Right renal pelvis (tissue), 4 donors: ENCODE measurements around the gene DHRS2. TPM values are rescaled to one million over a fixed set of nuclear protein-coding genes. Genes with fewer than 3 reads are reported as not detected.
"Not testable (repeated sequence)": the region's sequence is repeated elsewhere in the genome, so short reads cannot be mapped to it uniquely, and the experiment has no call there.

Experiments
- DNase-seq, 4 donors: peaks; one replicate each; pipeline ENCODE4 v3.0.0-alpha.2; 2013; ENCODE audit warnings: low read depth in 4 of 4, low spot score in 3 of 4, missing footprints in 1 of 4
- polyA plus RNA-seq, 4 donors: library from polyadenylated mRNA; unstranded; fragments of 120-200 nt; gene quantifications; one replicate each; pipeline ENCODE4 v1.2.1, GENCODE V29; 2013; ENCODE audit not compliant: insufficient read length in 4 of 4

DHRS2 gene
- polyA plus RNA-seq, 4 donors: 17.4 to 102 (median 56.9) TPM

DNA sequence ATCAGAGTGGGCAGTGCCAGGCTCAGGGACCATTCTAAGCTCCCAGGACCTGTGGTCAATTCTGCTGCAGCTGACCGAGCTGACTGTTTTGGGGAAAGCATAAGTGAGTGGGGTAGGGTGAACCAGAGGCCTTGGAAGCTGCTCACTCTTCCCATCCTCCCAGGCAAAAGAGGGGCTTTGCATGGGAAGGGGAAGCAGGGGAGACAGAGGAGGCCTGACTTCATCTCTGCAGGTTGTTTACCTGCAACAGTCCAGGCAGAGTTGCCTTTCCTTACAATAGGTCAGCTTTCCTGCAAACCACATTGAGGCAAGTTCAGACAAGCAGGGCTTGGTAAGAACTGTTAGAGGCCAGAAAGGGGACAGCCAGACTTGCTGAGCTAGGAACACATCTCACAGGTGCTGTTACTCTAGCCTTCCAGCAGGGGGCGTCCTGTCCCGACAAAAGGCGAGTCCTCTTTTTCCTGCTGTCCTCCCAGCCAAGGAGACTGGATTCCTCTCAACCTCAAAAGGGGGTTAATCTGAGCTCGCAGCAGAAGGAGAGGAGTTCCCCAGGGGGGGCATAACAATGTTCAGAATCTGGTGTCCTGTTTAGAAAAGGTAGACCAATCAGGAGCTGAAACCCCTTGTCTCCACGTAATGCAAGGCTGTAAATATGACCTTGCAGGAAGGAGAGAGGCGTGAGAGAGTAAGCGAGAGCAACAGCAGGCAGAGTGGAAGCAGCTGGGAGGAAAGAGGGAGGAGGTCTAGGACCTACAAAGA is 4.3 kb upstream of the DHRS2 start:
- peak; percentile 81 to 89 (median 88) for DNase-seq

GRCh38 chr14:23632461-23633159 is 3.6 kb upstream of the DHRS2 start:
- no peak for DNase-seq

DNA sequence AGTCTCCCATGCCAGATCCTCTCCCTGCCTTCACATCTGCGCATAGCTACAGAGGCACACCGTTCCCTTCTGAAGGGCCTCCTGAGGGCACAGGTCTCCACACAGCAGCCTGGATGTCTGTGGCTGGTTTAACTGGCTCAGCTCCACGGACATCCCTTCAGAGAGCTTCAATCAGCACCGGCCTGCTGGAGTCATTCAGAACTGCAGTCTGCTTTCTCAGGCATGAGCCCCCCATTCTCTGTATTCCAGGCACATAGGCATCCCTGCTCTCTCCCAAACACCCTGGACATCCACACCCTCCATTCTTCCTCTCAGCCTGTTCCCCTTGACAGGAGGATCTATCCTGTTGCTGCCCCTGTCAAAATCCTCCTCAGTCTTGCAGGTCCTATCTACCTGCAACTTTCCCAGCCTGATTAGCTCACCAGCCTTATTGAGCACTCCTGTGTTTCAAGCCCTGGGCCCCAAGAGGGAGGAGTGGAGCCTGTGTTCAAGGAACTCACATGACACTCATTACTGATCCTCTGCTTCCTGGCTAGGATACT is 2.9 kb upstream of the DHRS2 start:
- DNase-seq: no peak

- DNase-seq: not testable (repeated sequence)
Measured at GRCh38 chr14:23634698-23635412, 1.3 kb upstream of the DHRS2 start.

- DNase-seq: not testable (repeated sequence)
Measured at GRCh38 chr14:23637312-23637654, 1.1 kb downstream of the DHRS2 start.

DNA sequence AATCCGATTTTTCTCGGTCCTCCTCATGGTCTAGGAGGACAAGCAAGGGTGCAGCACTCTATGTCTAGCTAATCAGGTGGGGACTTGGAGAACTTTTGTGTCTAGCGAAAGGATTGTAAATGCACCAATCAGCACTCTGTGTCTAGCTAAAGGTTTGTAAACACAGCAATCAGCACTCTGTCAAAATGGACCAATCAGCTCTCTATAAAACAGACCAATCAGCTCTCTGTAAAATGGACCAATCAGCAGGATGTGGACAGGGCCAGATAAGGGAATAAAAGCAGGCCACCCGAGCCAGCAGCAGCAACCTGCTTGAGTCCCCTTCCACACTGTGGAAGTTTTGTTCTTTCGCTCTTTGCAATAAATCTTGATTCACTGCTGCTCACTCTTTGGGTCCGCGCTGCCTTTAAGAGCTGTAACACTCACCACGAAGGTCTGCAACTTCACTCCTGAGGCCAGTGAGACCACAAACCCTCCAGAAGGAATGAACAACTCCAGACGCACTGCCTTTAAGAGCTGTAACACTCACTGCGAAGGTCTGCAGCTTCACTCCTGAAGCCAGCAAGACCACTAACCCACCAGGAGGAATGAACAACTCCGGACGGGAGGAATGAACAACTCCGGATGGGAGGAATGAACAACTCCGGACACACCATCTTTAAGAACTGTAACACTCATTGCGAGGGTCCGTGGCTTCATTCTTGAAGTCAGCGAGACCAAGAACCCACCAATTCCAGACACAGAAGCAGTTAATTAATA is 1.7 kb downstream of the DHRS2 start:
- not testable (repeated sequence) for DNase-seq

DNA sequence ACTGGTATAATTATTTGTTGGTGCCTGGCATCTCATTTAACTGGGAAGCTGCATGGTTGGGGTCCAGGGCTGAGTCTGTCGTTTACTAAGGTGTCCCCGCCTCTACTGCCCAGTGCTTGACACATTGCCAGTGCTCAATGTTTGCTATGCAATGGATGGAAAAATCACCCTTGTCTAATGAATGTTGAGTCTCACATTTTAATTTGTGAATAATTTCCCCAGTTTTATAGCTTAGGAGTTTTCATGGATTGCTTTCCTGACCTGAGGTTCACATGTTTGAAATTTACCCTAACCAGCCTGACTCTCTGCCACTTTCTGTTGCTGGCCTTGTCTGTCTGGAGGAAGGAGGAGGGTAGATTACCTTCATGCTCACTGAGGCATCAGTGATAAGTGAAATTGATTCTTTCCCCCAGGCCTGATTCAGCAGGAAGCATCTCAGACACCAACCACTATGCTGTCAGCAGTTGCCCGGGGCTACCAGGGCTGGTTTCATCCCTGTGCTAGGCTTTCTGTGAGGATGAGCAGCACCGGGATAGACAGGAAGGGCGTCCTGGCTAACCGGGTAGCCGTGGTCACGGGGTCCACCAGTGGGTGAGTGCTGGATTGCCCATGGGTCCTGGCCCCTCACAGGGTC is 2.4 kb downstream of the DHRS2 start:
- no peak for DNase-seq

GRCh38 chr14:23639048-23639890 is 3.1 kb downstream of the DHRS2 start:
- DNase-seq: no peak

DNA sequence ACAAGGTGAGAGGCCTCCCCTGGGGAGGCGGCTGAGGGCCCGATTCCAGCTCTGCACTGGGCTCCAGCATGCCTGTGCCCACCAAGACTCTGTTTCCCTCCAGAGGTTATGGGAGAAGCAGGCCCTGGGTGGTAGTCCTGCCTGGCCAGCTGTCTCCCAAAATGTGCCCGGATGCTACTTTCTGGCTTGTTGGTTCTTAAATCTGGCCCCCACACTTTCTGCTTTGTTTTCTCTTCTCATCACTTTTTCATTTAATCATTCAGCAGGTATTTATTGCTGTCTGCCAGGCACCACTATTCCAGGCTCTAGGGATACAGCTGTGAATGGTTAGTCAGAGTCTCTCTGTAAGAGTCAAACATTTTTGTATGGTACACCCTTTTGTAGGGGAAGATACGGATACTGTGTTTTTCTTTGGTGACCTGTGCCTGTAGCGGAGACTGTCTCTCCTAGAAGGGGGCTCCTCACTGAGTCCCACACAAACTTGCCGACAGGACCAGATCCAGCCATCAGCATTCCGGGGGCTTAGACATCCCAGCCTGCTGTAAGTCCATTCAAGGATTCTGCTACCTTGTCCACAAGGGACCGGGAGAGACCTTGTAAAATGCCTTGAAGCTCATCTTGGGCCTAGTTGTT is 3.8 kb downstream of the DHRS2 start:
- no peak for DNase-seq

DNA sequence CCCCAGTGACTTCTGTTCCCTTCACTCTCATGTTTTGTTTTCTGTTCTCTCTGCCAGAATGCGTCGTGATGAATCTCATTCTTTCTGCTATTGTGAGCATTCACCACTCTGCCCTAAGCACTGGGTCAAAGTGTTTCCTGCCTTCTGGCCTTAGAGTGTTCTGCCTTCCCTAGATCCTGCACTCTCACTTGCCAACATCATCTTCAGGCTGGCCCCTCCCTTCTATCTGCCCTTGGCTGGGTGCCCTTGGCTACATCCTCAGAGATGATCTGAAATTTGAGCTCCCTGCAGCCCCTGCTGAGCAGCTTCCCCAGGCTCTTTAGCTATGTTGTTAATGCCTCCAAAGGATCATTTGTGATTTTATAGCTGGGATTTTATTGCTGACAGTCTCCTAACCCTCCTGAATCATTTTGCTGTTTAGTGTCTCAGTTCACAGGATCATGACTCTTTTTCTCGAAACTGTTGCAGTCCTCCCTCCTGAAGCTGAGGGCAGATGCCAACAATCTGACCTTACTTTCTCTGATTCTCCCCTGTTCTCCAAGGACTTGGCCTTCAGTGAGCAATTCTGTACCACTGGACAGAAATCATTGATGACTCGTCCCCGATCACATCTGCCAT is 4.5 kb downstream of the DHRS2 start:
- peak in 3 of 4 donors; percentile 38 to 58 (median 49) for DNase-seq

DNA sequence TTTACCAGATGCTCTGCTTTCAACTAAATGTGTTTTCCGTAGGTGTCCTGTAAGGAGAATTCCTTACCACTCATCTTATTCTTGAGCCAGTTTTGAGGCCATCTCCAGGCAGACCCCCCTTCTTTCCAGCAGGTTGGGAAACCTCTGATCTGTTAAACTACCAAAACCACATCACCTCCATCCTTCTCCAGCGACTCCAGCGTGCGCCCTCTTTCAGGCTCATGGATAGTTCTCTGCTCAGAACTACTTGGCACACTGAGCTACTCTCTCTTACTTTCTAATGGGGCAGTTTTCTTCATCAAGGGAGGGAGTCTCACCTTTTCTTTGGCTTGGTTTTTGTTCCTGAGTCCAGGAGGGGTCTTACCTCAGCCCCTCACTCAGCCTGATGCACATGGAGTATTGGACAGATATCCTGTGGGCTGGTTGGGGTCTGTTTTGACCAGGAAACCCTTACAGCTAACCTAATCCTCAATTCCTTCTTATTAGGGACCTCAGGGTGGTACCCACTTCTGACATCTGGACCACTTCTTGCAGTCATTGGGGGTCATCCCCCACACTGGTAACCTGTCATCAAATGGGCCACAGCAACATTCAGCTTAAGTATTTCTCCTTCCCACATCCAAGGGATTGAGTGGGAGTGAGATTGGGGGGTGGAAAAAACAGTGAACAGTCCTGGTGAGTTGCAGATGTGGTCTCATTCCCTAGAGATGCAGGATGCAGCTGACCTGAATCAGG is 5.2 kb downstream of the DHRS2 start:
- no peak for DNase-seq

- no peak for DNase-seq
Measured at GRCh38 chr14:23641915-23642588, 5.9 kb downstream of the DHRS2 start.

GRCh38 chr14:23643533-23644194 is 7.5 kb downstream of the DHRS2 start:
- no peak for DNase-seq

GRCh38 chr14:23644195-23644918 is 8.2 kb downstream of the DHRS2 start:
- no peak for DNase-seq

DNA sequence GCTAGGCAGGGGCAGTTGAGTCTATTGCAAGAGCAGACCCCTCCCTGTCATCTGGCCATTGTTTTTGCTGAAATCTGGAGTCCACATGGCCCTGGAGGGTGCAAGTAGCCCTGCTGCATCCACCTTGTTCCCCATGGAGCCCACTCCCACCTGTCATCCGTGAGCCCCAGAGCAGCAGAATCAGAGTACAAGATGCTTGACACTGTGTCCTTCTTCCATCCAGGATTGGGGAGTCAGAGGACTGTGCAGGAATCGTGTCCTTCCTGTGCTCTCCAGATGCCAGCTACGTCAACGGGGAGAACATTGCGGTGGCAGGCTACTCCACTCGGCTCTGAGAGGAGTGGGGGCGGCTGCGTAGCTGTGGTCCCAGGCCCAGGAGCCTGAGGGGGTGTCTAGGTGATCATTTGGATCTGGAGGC is 8.8 kb downstream of the DHRS2 start:
- no peak for DNase-seq

GRCh38 chr14:23645504-23645811 is 9.3 kb downstream of the DHRS2 start:
- no peak for DNase-seq
